Measurements from ENCODE around the gene ELSPBP1.

The ELSPBP1 gene

DNA sequence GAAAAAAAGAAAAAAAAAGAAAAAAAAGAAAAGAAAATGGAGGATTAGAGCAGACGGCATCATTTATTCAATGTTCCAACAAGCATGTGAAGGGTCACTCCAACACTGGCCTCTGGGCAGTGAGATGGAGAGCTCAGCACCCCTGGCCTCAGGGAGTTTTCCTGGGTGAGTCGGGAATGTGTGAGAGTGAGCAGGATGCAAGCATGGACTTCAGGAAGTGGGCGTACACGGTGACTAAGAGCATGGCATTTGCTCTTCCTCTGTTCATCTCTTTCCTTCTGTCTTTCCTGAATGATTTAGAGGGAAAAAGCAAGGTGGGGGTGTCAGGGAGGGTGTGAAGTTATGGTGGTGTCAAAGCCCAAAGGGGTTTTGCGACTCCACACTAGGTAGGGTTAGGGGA, 50.1 kb downstream of the ELSPBP1 start:
- Histone ChIP-seq H2BK15ac (replicated peaks; ENCODE audit: low read depth) (no peak overlapping the region), H2BK120ac (ENCODE audit: low read depth, low read length) (no peak overlapping the region), H3K27me3 (ENCODE audit: insufficient read depth, low read length, poor library complexity) (no peaks in the 10 kb centered on the region), H2AK5ac (ENCODE audit: low read length) (no peak overlapping the region), H3K56ac (ENCODE audit: low read length) (no peak overlapping the region), H3K27ac (ENCODE audit: low read depth, low read length) (no peak overlapping the region), H3K36me3 (ENCODE audit: control insufficient read depth, insufficient read depth, low read length) (no peaks in the 10 kb centered on the region), H3K23ac (ENCODE audit: low read length) (no peak overlapping the region), H3K18ac (ENCODE audit: low read length) (no peak overlapping the region), H3K79me1 (ENCODE audit: low read length) (no peaks in the 10 kb centered on the region), H4K8ac (ENCODE audit: low read depth, low read length) (no peak overlapping the region), H3K4me2 (ENCODE audit: low read length) (no peak overlapping the region), H2BK5ac (ENCODE audit: low read length) (no peak overlapping the region), H4K5ac (ENCODE audit: low read length) (no peak overlapping the region), H3K79me2 (ENCODE audit: control insufficient read depth, insufficient read depth, low read length) (no peaks in the 10 kb centered on the region), H3K4me1 (ENCODE audit: control insufficient read depth, low read depth, low read length) (no peaks in the 10 kb centered on the region), H3K9ac (ENCODE audit: low read length) (no peak overlapping the region), H3K4ac (ENCODE audit: low read depth, low read length) (no peak overlapping the region), H3K4me3 (ENCODE audit: low read length) (no peak overlapping the region)
- WGBS (ENCODE audit: extremely low coverage, insufficient coverage, low lambda C conversion rate): no CpG with 5 or more reads among the region's 5 CpGs
- DNase-seq: no peak

GRCh38 chr19:48051335-48052033, 57.1 kb downstream of the ELSPBP1 start:
- Histone ChIP-seq H3K4me1 (ENCODE audit: control insufficient read depth, low read depth, low read length) (no peaks in the 10 kb centered on the region), H3K56ac (ENCODE audit: low read length) (no peak overlapping the region), H2BK15ac (replicated peaks; ENCODE audit: low read depth) (no peak overlapping the region), H2BK5ac (ENCODE audit: low read length) (no peak overlapping the region), H4K5ac (ENCODE audit: low read length) (no peak overlapping the region), H2AK5ac (ENCODE audit: low read length) (no peak overlapping the region), H3K27ac (ENCODE audit: low read depth, low read length) (no peak overlapping the region), H3K79me1 (ENCODE audit: low read length) (no peaks in the 10 kb centered on the region), H4K8ac (ENCODE audit: low read depth, low read length) (no peak overlapping the region), H3K36me3 (ENCODE audit: control insufficient read depth, insufficient read depth, low read length) (no peaks in the 10 kb centered on the region), H3K9ac (ENCODE audit: low read length) (no peak overlapping the region), H3K23ac (ENCODE audit: low read length) (no peak overlapping the region), H3K27me3 (ENCODE audit: insufficient read depth, low read length, poor library complexity) (no peaks in the 10 kb centered on the region), H3K4ac (ENCODE audit: low read depth, low read length) (no peak overlapping the region), H3K79me2 (ENCODE audit: control insufficient read depth, insufficient read depth, low read length) (no peaks in the 10 kb centered on the region), H2BK120ac (ENCODE audit: low read depth, low read length) (no peak overlapping the region), H3K18ac (ENCODE audit: low read length) (no peak overlapping the region), H3K4me3 (ENCODE audit: low read length) (no peak overlapping the region), H3K4me2 (ENCODE audit: low read length) (no peak overlapping the region)
- WGBS (ENCODE audit: extremely low coverage, insufficient coverage, low lambda C conversion rate): no CpG with 5 or more reads among the region's 10 CpGs
- no peak for DNase-seq

- no peak overlapping the region for H2AK5ac ChIP-seq (ENCODE audit: low read length)
- DNase-seq: no peak
- H2BK120ac ChIP-seq (ENCODE audit: low read depth, low read length): no peak overlapping the region
- no peak overlapping the region for H3K18ac ChIP-seq (ENCODE audit: low read length)
- H3K23ac ChIP-seq (ENCODE audit: low read length): no peak overlapping the region
- H3K79me2 ChIP-seq (ENCODE audit: control insufficient read depth, insufficient read depth, low read length): no peaks in the 10 kb centered on the region
- no peak overlapping the region for H3K27ac ChIP-seq (ENCODE audit: low read depth, low read length)
- no peak overlapping the region for H4K5ac ChIP-seq (ENCODE audit: low read length)
- no peak overlapping the region for H3K56ac ChIP-seq (ENCODE audit: low read length)
- no peaks in the 10 kb centered on the region for H3K4me1 ChIP-seq (ENCODE audit: control insufficient read depth, low read depth, low read length)
- H3K4me2 ChIP-seq (ENCODE audit: low read length): no peak overlapping the region
- no peaks in the 10 kb centered on the region for H3K79me1 ChIP-seq (ENCODE audit: low read length)
- no peaks in the 10 kb centered on the region for H3K27me3 ChIP-seq (ENCODE audit: insufficient read depth, low read length, poor library complexity)
- no peak overlapping the region for H3K4ac ChIP-seq (ENCODE audit: low read depth, low read length)
- H3K36me3 ChIP-seq (ENCODE audit: control insufficient read depth, insufficient read depth, low read length): no peaks in the 10 kb centered on the region
- H3K4me3 ChIP-seq (ENCODE audit: low read length): no peak overlapping the region
- no peak overlapping the region for H4K8ac ChIP-seq (ENCODE audit: low read depth, low read length)
- no peak overlapping the region for H3K9ac ChIP-seq (ENCODE audit: low read length)
- no peak overlapping the region for H2BK5ac ChIP-seq (ENCODE audit: low read length)
- no peak overlapping the region for H2BK15ac ChIP-seq (replicated peaks; ENCODE audit: low read depth)
- no CpG with 5 or more reads among the region's 5 CpGs for WGBS (ENCODE audit: extremely low coverage, insufficient coverage, low lambda C conversion rate)
Observed at GRCh38 chr19:48053076-48053475, 58.6 kb downstream of the ELSPBP1 start.

GRCh38 chr19:48053856-48054255, 59.4 kb downstream of the ELSPBP1 start:
- WGBS (ENCODE audit: extremely low coverage, insufficient coverage, low lambda C conversion rate): no CpG with 5 or more reads among the region's 5 CpGs

GRCh38 chr19:48059331-48059730, 64.9 kb downstream of the ELSPBP1 start:
- no peak overlapping the region for H3K9ac ChIP-seq (ENCODE audit: low read length)
- no peak overlapping the region for H3K4me2 ChIP-seq (ENCODE audit: low read length)
- no peak for DNase-seq
- H3K18ac ChIP-seq (ENCODE audit: low read length): no peak overlapping the region
- no CpG with 5 or more reads among the region's 6 CpGs for WGBS (ENCODE audit: extremely low coverage, insufficient coverage, low lambda C conversion rate)
- H3K27me3 ChIP-seq (ENCODE audit: insufficient read depth, low read length, poor library complexity): no peaks in the 10 kb centered on the region
- H3K4ac ChIP-seq (ENCODE audit: low read depth, low read length): no peak overlapping the region
- no peak overlapping the region for H4K8ac ChIP-seq (ENCODE audit: low read depth, low read length)
- no peak overlapping the region for H2BK5ac ChIP-seq (ENCODE audit: low read length)
- no peak overlapping the region for H2BK15ac ChIP-seq (replicated peaks; ENCODE audit: low read depth)
- H3K27ac ChIP-seq (ENCODE audit: low read depth, low read length): no peak overlapping the region
- no peaks in the 10 kb centered on the region for H3K79me1 ChIP-seq (ENCODE audit: low read length)
- peaks cover 2% of the 10 kb centered on the region for H3K4me1 ChIP-seq (ENCODE audit: control insufficient read depth, low read depth, low read length)
- no peak overlapping the region for H2BK120ac ChIP-seq (ENCODE audit: low read depth, low read length)
- no peak overlapping the region for H2AK5ac ChIP-seq (ENCODE audit: low read length)
- H3K56ac ChIP-seq (ENCODE audit: low read length): no peak overlapping the region
- no peak overlapping the region for H3K23ac ChIP-seq (ENCODE audit: low read length)
- no peak overlapping the region for H3K4me3 ChIP-seq (ENCODE audit: low read length)
- H3K79me2 ChIP-seq (ENCODE audit: control insufficient read depth, insufficient read depth, low read length): no peaks in the 10 kb centered on the region
- H4K5ac ChIP-seq (ENCODE audit: low read length): no peak overlapping the region
- H3K36me3 ChIP-seq (ENCODE audit: control insufficient read depth, insufficient read depth, low read length): no peaks in the 10 kb centered on the region

More at GRCh38 chr19:48053856-48054255, 59.4 kb downstream of the ELSPBP1 start:
- Histone ChIP-seq H2BK5ac (ENCODE audit: low read length) (no peak overlapping the region), H3K27me3 (ENCODE audit: insufficient read depth, low read length, poor library complexity) (no peaks in the 10 kb centered on the region), H4K8ac (ENCODE audit: low read depth, low read length) (no peak overlapping the region), H3K4me2 (ENCODE audit: low read length) (no peak overlapping the region), H3K56ac (ENCODE audit: low read length) (no peak overlapping the region), H3K4me3 (ENCODE audit: low read length) (no peak overlapping the region), H3K4ac (ENCODE audit: low read depth, low read length) (no peak overlapping the region), H4K5ac (ENCODE audit: low read length) (no peak overlapping the region), H3K18ac (ENCODE audit: low read length) (no peak overlapping the region), H2AK5ac (ENCODE audit: low read length) (no peak overlapping the region), H3K36me3 (ENCODE audit: control insufficient read depth, insufficient read depth, low read length) (no peaks in the 10 kb centered on the region), H2BK15ac (replicated peaks; ENCODE audit: low read depth) (no peak overlapping the region), H3K79me1 (ENCODE audit: low read length) (no peaks in the 10 kb centered on the region), H3K27ac (ENCODE audit: low read depth, low read length) (no peak overlapping the region), H2BK120ac (ENCODE audit: low read depth, low read length) (no peak overlapping the region), H3K9ac (ENCODE audit: low read length) (no peak overlapping the region), H3K4me1 (ENCODE audit: control insufficient read depth, low read depth, low read length) (no peaks in the 10 kb centered on the region), H3K79me2 (ENCODE audit: control insufficient read depth, insufficient read depth, low read length) (no peaks in the 10 kb centered on the region), H3K23ac (ENCODE audit: low read length) (no peak overlapping the region)
- DNase-seq: no peak

DNA sequence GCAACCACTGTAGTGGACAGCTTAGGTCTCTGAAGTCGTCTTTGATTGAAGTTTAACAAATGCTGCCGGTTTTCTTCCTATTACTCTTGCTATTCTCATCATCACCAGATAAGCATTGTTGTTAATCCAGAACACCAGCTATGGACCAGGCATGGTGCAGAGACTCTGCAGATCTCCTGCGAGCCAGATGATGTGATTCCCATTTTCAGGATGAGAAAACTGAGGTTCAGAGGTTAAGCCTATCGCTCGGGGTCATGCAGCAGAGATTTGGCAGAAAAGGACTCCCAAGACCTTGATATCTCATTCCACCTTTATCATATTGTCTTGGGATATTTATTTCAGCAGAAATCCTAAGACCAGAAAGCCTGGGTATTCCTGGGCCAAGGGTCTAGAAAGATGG, 65.9 kb downstream of the ELSPBP1 start:
- Histone ChIP-seq H3K56ac (ENCODE audit: low read length) (no peak overlapping the region), H3K4me1 (ENCODE audit: control insufficient read depth, low read depth, low read length) (peaks cover 2% of the 10 kb centered on the region), H3K27me3 (ENCODE audit: insufficient read depth, low read length, poor library complexity) (no peaks in the 10 kb centered on the region), H3K18ac (ENCODE audit: low read length) (no peak overlapping the region), H3K27ac (ENCODE audit: low read depth, low read length) (no peak overlapping the region), H3K4me3 (ENCODE audit: low read length) (no peak overlapping the region), H3K36me3 (ENCODE audit: control insufficient read depth, insufficient read depth, low read length) (no peaks in the 10 kb centered on the region), H4K8ac (ENCODE audit: low read depth, low read length) (no peak overlapping the region), H2BK15ac (replicated peaks; ENCODE audit: low read depth) (no peak overlapping the region), H3K79me1 (ENCODE audit: low read length) (no peaks in the 10 kb centered on the region), H2AK5ac (ENCODE audit: low read length) (no peak overlapping the region), H3K4me2 (ENCODE audit: low read length) (no peak overlapping the region), H4K5ac (ENCODE audit: low read length) (no peak overlapping the region), H2BK120ac (ENCODE audit: low read depth, low read length) (no peak overlapping the region), H2BK5ac (ENCODE audit: low read length) (no peak overlapping the region), H3K4ac (ENCODE audit: low read depth, low read length) (no peak overlapping the region), H3K23ac (ENCODE audit: low read length) (no peak overlapping the region), H3K79me2 (ENCODE audit: control insufficient read depth, insufficient read depth, low read length) (no peaks in the 10 kb centered on the region), H3K9ac (ENCODE audit: low read length) (no peak overlapping the region)
- no CpG with 5 or more reads among the region's 5 CpGs for WGBS (ENCODE audit: extremely low coverage, insufficient coverage, low lambda C conversion rate)
- no peak for DNase-seq

Data from mesendoderm (in vitro differentiated cells).